Motor neuron (in vitro differentiated cells): ENCODE measurements around the gene FGF21. TPM values are rescaled to one million over a fixed set of nuclear protein-coding genes. Genes with fewer than 3 reads are reported as not detected.
"Not testable (repeated sequence)": the region's sequence is repeated elsewhere in the genome, so short reads cannot be mapped to it uniquely, and the experiment has no call there.

Experiments
- ATAC-seq, 8 experiments: fragments of 200-7000 bp; cut with Tn5 transposase; replicated peaks in 6 of 8; 2 replicates each; pipeline ENCODE4 v1.8.0; 2021; ENCODE audit warnings: mild to moderate bottlenecking in 8 of 8, moderate library complexity in 8 of 8
- H3K27ac ChIP-seq, 2 donors: fragments of 250-450 bp; sonication (Bioruptor Pico); 2 replicates each; pipeline ENCODE4 v1.9.0; 2021; ENCODE audit warnings: antibody characterized with exemption in 2 of 2, mild to moderate bottlenecking in 2 of 2, moderate library complexity in 1 of 2
- H3K4me1 ChIP-seq, 2 donors: fragments of 250-450 bp; sonication (Bioruptor Pico); replicated peaks in 1 of 2; 2 replicates each; pipeline ENCODE4 v1.6.1; 2021; ENCODE audit warnings: antibody characterized with exemption in 2 of 2, mild to moderate bottlenecking in 2 of 2, moderate library complexity in 1 of 2
- H3K4me3 ChIP-seq, 5 donors: fragments of 250-450 bp; sonication (Bioruptor Pico); 2 replicates each; pipeline ENCODE4 v1.9.0; 2021; ENCODE audit warnings: antibody characterized with exemption in 5 of 5, mild to moderate bottlenecking in 5 of 5, moderate library complexity in 4 of 5
- WGBS, 10 experiments: fragments of 450-650 bp; shearing (Covaris generic); methylation state at CpG; one replicate each; pipeline ENCODE4 v1.0.0; 2022; 5-methylcytosine and 5-hydroxymethylcytosine counted together
- in situ Hi-C, 9 experiments: fragments of 400-800 bp; cut with MboI; loops; one replicate each; pipeline ENCODE4 v1.15.0; 2021; ENCODE audit warnings: low sequenced_read_pairs in 9 of 9, low pct_unique_long_range_greater_than_20kb in 2 of 9; ENCODE audit not compliant: unreplicated experiment in 9 of 9
- total RNA-seq, 8 experiments: library from RNA; unstranded; fragments of 300-600 nt; gene quantifications; 2 replicates each; pipeline versions ENCODE4 v1.2.3 to v1.2.4, GENCODE V29; 2022

The FGF21 gene
- total RNA-seq, 8 experiments from 2014 or later, result 0.28 to 0.29 TPM; not detected in 6

GRCh38 chr19:48750771-48751504 is 4.4 kb upstream of the FGF21 start:
- 70 to 96% (median 86%) methylated on average over 1 to 20 of the region's 29 CpGs; no CpG with 5 or more reads in 3 of the 10 experiments for WGBS, 10 experiments
- in situ Hi-C loops, result no loop called here
- no peak for ATAC-seq
- H3K27ac ChIP-seq, result no peak overlapping the region
- no peak overlapping the region for H3K4me3 ChIP-seq
- H3K4me1 ChIP-seq, result peaks cover 4 to 6% of the 10 kb centered on the region in 2 donors

DNA sequence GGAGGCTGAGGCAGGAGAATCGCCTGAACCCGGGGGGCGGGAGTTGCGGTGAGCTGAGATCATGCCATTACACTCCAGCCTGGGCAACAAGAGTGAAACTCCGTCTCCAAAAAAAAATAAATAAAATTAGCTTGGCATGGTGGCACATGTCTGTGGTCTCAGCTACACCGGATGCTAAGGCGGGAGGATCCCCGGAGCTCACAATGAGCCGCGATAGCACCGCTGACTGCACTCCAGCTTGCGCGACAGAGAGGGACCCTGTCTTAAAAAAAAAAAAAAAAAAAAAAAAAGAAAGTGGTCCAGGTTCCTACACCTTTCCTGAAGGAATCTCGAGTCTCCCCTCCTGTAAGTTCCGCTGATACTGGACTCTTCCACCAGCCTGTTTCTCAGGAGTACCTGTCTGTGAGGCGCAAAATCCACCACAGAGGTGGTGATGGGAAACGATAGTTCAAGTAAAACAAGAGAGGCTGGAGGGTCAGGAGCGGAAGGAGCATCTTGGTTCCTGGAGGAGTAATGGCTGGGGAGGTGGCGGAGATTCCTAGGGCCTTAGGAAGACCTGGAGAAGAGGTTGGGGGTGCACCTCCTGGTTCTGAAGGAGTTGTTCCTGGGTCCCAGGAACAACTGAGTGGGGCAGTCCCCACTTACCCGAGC is 3.4 kb upstream of the FGF21 start:
- ATAC-seq, result peak in 1 of 8 experiments; percentile 10
- Histone ChIP-seq H3K27ac (no peak overlapping the region), H3K4me1 (peaks cover 4 to 6% of the 10 kb centered on the region in 2 donors), H3K4me3 (peak overlapping the region in 4 of 5 donors; percentile 25 to 31 (median 27))
- 0 to 60% (median 50%) methylated on average over 1 to 18 of the region's 20 CpGs; no CpG with 5 or more reads in 3 of the 10 experiments for WGBS, 10 experiments
- in situ Hi-C loops, result no loop called here

DNA sequence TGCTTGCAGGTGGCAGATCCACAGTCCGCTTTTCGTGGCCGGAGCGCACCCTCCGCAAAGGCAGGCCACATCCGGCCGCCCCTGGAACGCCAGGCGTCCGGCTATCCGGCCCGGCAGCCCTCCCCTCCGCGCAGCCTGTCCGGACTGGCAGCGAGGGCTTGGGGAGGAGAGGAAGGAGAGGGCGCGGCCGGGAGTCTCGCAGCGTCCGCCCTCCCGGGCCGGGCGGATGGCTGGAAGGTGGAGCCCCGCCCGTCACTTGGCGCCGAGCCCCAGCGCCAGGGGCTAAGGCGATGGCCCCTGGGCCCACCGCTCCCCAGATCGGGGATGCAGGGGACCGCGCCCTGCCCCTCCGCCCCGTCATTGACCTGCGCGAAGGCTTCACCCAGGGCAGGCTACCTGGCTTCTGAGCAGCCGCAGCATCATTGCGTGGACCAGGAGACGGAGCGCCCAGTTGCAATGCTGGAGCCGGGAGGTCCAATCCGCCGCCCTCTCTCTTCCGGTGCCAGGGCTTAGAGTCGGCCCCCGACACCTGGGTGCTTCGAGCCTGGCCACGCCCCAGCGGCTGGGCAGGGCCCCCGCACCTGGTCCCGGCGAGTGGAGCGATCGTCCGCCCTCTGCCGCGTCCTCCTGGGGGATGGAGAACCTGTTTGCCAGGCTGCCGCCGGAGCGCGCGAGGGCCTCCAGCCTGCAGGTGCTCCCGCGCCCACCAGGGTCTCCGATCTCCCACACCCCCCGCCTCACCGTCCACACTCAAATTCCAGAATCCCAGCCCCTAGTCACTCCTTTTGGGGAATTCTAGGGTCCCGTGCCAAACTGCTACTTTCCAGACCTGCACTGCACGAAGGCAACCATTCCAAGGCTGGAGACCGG is 2.6 kb upstream of the FGF21 start, which contains the start of gene FUT1:
Gene FUT1 (minus strand): TSS at position 146 of the 870 bp plus-strand sequence. CDS start 1,360 bp downstream, outside the sequence.
- peak; percentile 76 to 98 (median 86) for ATAC-seq
- WGBS, 10 experiments, result 3 to 10% (median 9%) methylated on average over 5 to 14 of the region's 73 CpGs; no CpG with 5 or more reads in 6 of the 10 experiments
- no peak within 1 kb of the TSS for H3K27ac ChIP-seq

DNA sequence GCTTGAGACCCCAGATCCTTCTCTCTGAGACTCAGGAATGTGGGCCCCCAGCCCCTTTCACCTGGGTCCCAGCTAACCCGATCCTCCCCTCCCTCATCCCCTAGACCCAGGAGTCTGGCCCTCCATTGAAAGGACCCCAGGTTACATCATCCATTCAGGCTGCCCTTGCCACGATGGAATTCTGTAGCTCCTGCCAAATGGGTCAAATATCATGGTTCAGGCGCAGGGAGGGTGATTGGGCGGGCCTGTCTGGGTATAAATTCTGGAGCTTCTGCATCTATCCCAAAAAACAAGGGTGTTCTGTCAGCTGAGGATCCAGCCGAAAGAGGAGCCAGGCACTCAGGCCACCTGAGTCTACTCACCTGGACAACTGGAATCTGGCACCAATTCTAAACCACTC is 463 bp downstream of the FGF21 start:
- in situ Hi-C loops, result no loop called here
- H3K4me1 ChIP-seq, result peaks cover 4 to 6% of the 10 kb centered on the region in 2 donors
- H3K4me3 ChIP-seq, result no peak overlapping the region
- H3K27ac ChIP-seq, result no peak overlapping the region
- WGBS, 10 experiments, result 80 to 100% methylated on average over 1 of the region's 5 CpGs; no CpG with 5 or more reads in 8 of the 10 experiments
- no peak for ATAC-seq

More for the DNA sequence above, 2.6 kb upstream of the FGF21 start, which contains the start of gene FUT1:
- Histone ChIP-seq H3K4me1 (peaks cover 4 to 6% of the 10 kb centered on the region in 2 donors), H3K4me3 (peak within 1 kb of the TSS; percentile 19 to 31 (median 25))
- in situ Hi-C loops, result no loop called here

GRCh38 chr19:48756212-48756611 is 888 bp downstream of the FGF21 start:
- in situ Hi-C loops, result no loop called here
- no peak for ATAC-seq
- WGBS, 10 experiments, result 85 to 93% (median 87%) methylated on average over 3 to 5 of the region's 11 CpGs; no CpG with 5 or more reads in 7 of the 10 experiments
- no peak overlapping the region for H3K4me3 ChIP-seq
- H3K27ac ChIP-seq, result no peak overlapping the region
- H3K4me1 ChIP-seq, result peaks cover 4 to 6% of the 10 kb centered on the region in 2 donors

- ATAC-seq, result no peak
- no peak overlapping the region for H3K27ac ChIP-seq
- in situ Hi-C loops, result no loop called here
- no peak overlapping the region for H3K4me3 ChIP-seq
- peaks cover 4 to 6% of the 10 kb centered on the region in 2 donors for H3K4me1 ChIP-seq
- 66 to 73% methylated on average over 2 to 6 of the region's 9 CpGs; no CpG with 5 or more reads in 8 of the 10 experiments for WGBS, 10 experiments
Observed at GRCh38 chr19:48756686-48757085, 1.4 kb downstream of the FGF21 start.

DNA sequence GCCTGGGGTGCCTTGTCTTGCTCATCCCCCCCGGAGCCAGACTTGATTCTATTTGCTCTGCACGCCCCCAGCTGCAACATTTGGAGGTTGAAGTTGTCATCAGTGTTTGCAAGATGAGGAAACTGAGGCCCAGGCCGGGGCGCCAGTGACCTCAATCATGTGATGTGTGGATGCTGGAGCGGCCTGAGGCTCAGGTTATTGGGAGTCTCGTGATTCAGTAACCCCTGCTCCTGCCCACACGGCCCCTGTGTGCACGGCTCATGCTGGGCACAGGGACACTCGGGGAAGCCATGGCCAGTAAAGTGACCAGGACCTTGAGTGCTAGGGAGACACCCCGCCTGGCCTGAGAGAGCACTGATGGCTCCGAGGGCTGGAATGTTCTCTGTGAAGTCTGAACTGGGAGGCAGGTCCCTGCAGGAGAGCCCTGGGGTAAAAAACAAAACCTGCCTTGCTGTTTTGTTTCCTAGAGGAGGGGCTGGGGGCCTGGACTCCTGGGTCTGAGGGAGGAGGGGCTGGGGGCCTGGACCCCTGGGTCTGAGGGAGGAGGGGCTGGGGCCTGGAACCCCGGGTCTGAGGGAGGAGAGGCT is 1.9 kb downstream of the FGF21 start:
- Histone ChIP-seq H3K4me3 (no peak overlapping the region), H3K27ac (no peak overlapping the region), H3K4me1 (peaks cover 2 to 6% of the 10 kb centered on the region in 2 donors)
- in situ Hi-C loops, result no loop called here
- no peak for ATAC-seq
- 30 to 100% (median 92%) methylated on average over 1 to 7 of the region's 12 CpGs; no CpG with 5 or more reads in 5 of the 10 experiments for WGBS, 10 experiments

DNA sequence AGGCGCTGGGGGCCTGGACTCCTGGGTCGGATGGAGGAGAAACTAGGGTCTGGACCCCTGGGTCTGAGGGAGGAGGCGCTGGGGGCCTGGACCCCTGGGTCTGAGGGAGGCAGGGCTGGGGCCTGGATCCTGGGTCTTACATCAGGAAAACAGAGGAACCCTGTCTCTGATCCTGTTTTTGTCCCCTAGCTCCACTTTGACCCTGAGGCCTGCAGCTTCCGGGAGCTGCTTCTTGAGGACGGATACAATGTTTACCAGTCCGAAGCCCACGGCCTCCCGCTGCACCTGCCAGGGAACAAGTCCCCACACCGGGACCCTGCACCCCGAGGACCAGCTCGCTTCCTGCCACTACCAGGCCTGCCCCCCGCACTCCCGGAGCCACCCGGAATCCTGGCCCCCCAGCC is 2.4 kb downstream of the FGF21 start:
- Histone ChIP-seq H3K4me3 (no peak overlapping the region), H3K4me1 (peaks cover 0 to 6% of the 10 kb centered on the region in 2 donors), H3K27ac (no peak overlapping the region)
- ATAC-seq, result no peak
- 50% methylated on average over 3 of the region's 14 CpGs; no CpG with 5 or more reads in 9 of the 10 experiments for WGBS, 10 experiments
- in situ Hi-C loops, result no loop called here

- in situ Hi-C loops, result no loop called here
Observed at GRCh38 chr19:48760504-48761205, 5.3 kb downstream of the FGF21 start.

DNA sequence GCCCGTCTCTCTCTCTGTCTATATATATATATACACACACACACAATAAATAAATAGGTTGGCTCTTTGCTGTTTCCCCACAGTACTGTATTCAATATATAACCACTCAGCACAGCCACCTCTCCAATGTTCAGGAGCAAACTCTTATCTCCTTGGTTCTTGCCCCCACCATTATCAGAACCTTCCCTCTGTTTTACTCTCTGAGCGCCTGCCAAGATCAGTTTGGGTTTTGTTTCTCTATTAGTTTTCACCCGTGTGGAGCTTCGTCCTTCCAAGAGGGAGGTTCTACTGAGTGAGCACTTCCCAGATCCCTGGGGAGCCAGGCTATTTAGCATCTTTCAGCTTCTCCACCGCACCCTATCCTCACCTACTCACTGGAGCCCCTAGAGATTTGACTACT is 10.5 kb downstream of the FGF21 start:
- H3K27ac ChIP-seq, H3K4me3 ChIP-seq, in situ Hi-C loops, H3K4me1 ChIP-seq: not testable (repeated sequence)
- WGBS, 10 experiments, result 0 to 53% (median 28%) methylated on average over 1 to 4 of the region's 5 CpGs; no CpG with 5 or more reads in 5 of the 10 experiments
- ATAC-seq, result peak in 1 of 8 experiments; percentile 29

More at GRCh38 chr19:48760504-48761205, 5.3 kb downstream of the FGF21 start:
- WGBS, 10 experiments, result 17 to 100% (median 75%) methylated on average over 1 to 13 of the region's 16 CpGs; no CpG with 5 or more reads in 1 of the 10 experiments
- H3K4me3 ChIP-seq, result no peak overlapping the region
- no peak overlapping the region for H3K27ac ChIP-seq
- ATAC-seq, result no peak
- no peaks in the 10 kb centered on the region for H3K4me1 ChIP-seq

- in situ Hi-C loops, H3K27ac ChIP-seq, H3K4me3 ChIP-seq, H3K4me1 ChIP-seq: not testable (repeated sequence)
- WGBS, 10 experiments, result 0 to 71% (median 34%) methylated on average over 1 to 4 of the region's 6 CpGs; no CpG with 5 or more reads in 1 of the 10 experiments
- ATAC-seq, result peak in 3 of 8 experiments; percentile 71 to 90 (median 76)
Observed at GRCh38 chr19:48768171-48768753, 12.9 kb downstream of the FGF21 start.
